Neutrophil (primary cell): ENCODE results near the gene APCDD1L.
"Not testable (repeated sequence)": the region's sequence is repeated elsewhere in the genome, so short reads cannot be mapped to it uniquely, and the experiment has no call there.

ENCODE experiments used
- H3K27ac ChIP-seq: fragments of 200-600 bp; sonication (generic); 2 replicates; pipeline ENCODE4 v1.5.1; 2016; ENCODE audit warnings: mild to moderate bottlenecking, moderate library complexity
- H3K27me3 ChIP-seq: fragments of 200-600 bp; sonication (generic); 2 replicates; pipeline ENCODE4 v1.6.0; 2016; ENCODE audit warnings: mild to moderate bottlenecking
- H3K36me3 ChIP-seq: fragments of 200-600 bp; sonication (generic); 2 replicates; pipeline ENCODE4 v1.5.1; 2017
- H3K4me1 ChIP-seq, 2 experiments: fragments of 200-600 bp in 1 of 2; sonication (generic) in 1 of 2; 1 replicate in 1 of 2; 2 replicates in 1 of 2; pipeline versions ENCODE4 v1.5.1 to v1.6.1; 2013 to 2016; ENCODE audit warnings: low read depth in 1 of 2, low read length in 1 of 2, mild to moderate bottlenecking in 1 of 2, moderate library complexity in 1 of 2; ENCODE audit not compliant: control insufficient read depth in 1 of 2, insufficient read depth in 1 of 2
- H3K4me3 ChIP-seq, 2 experiments: fragments of 200-600 bp in 1 of 2; sonication (generic) in 1 of 2; 1 replicate in 1 of 2; 2 replicates in 1 of 2; pipeline ENCODE4 v1.5.1; 2013 to 2016; ENCODE audit warnings: low read depth in 1 of 2, low read length in 1 of 2, mild to moderate bottlenecking in 1 of 2, moderate library complexity in 1 of 2
- H3K9me3 ChIP-seq: fragments of 200-600 bp; sonication (generic); 2 replicates; pipeline ENCODE4 v1.5.1; 2016
- CTCF ChIP-seq: fragments of 200-600 bp; sonication (generic); IDR thresholded peaks from 2 replicates; pipeline ENCODE4 v1.5.1; 2016; ENCODE audit warnings: antibody characterized with exemption

The APCDD1L gene

GRCh38 chr20:58543274-58543673, 28.1 kb upstream of the APCDD1L start:
- Histone ChIP-seq H3K27ac (no peak overlapping the region), H3K4me3 (no peak overlapping the region), H3K9me3 (no peaks in the 10 kb centered on the region), H3K36me3 (no peaks in the 10 kb centered on the region), H3K27me3 (peaks cover 16% of the 10 kb centered on the region), H3K4me1 (no peaks in the 10 kb centered on the region)
- TF ChIP-seq CTCF, result no peak

GRCh38 chr20:58542411-58543095, 27.4 kb upstream of the APCDD1L start:
- no peak for TF ChIP-seq CTCF
- Histone ChIP-seq H3K4me3 (no peak overlapping the region), H3K4me1 (no peaks in the 10 kb centered on the region), H3K36me3 (no peaks in the 10 kb centered on the region), H3K27ac (no peak overlapping the region), H3K9me3 (no peaks in the 10 kb centered on the region), H3K27me3 (peaks cover 9% of the 10 kb centered on the region)

GRCh38 chr20:58542034-58542410, 26.8 kb upstream of the APCDD1L start:
- not testable (repeated sequence) for H3K9me3 ChIP-seq, H3K4me3 ChIP-seq, H3K4me1 ChIP-seq, H3K27ac ChIP-seq, H3K27me3 ChIP-seq, H3K36me3 ChIP-seq

- H3K9me3 ChIP-seq, result no peaks in the 10 kb centered on the region
- no peak for TF ChIP-seq CTCF
- H3K4me3 ChIP-seq, result no peak overlapping the region
- no peak overlapping the region for H3K27ac ChIP-seq
- no peaks in the 10 kb centered on the region for H3K36me3 ChIP-seq
- H3K4me1 ChIP-seq, result no peaks in the 10 kb centered on the region
- no peaks in the 10 kb centered on the region for H3K27me3 ChIP-seq
Observed at GRCh38 chr20:58538752-58539151, 23.6 kb upstream of the APCDD1L start.

- Histone ChIP-seq H3K27me3 (no peaks in the 10 kb centered on the region), H3K4me3 (no peak overlapping the region), H3K27ac (no peak overlapping the region), H3K36me3 (no peaks in the 10 kb centered on the region), H3K4me1 (no peaks in the 10 kb centered on the region), H3K9me3 (no peaks in the 10 kb centered on the region)
- TF ChIP-seq CTCF, result no peak
Observed at GRCh38 chr20:58537831-58538230, 22.6 kb upstream of the APCDD1L start.

GRCh38 chr20:58536289-58536688, 21.1 kb upstream of the APCDD1L start:
- Histone ChIP-seq H3K36me3 (no peaks in the 10 kb centered on the region), H3K9me3 (no peaks in the 10 kb centered on the region), H3K27me3 (no peaks in the 10 kb centered on the region), H3K4me3 (no peak overlapping the region), H3K27ac (no peak overlapping the region), H3K4me1 (no peaks in the 10 kb centered on the region)
- TF ChIP-seq CTCF, result no peak
